Ovary (tissue), 9 donors: ENCODE data around the gene NBPF12. TPM values are rescaled to one million over a fixed set of nuclear protein-coding genes. Genes with fewer than 3 reads are reported as not detected.
"Not testable (repeated sequence)": the region's sequence is repeated elsewhere in the genome, so short reads cannot be mapped to it uniquely, and the experiment has no call there.

Experiments
- DNase-seq, 5 donors: peaks; one replicate each; pipeline ENCODE4 v3.0.0-alpha.2; 2019 to 2020
- H3K27ac ChIP-seq, 2 donors: fragments of 200-600 bp; one replicate each; pipeline versions ENCODE4 v1.5.1 to v1.8.0; 2019 to 2022
- H3K27me3 ChIP-seq: fragments of 200-600 bp; one replicate; pipeline ENCODE4 v1.8.0; 2022
- H3K36me3 ChIP-seq: fragments of 200-600 bp; sonication (generic); one replicate; pipeline ENCODE4 v1.5.1; 2019
- H3K4me1 ChIP-seq: one replicate; pipeline ENCODE4 v1.8.1; 2013; ENCODE audit warnings: mild to moderate bottlenecking, moderate library complexity; ENCODE audit not compliant: insufficient read depth
- H3K4me3 ChIP-seq: fragments of 200-600 bp; sonication (generic); one replicate; pipeline ENCODE4 v1.5.1; 2017
- H3K9me3 ChIP-seq, 2 donors: fragments of 200-600 bp in 1 of 2; sonication (generic) in 1 of 2; one replicate each; pipeline versions ENCODE4 v1.5.1 to v1.8.1; 2013 to 2019; ENCODE audit warnings: mild to moderate bottlenecking in 1 of 2, moderate library complexity in 1 of 2
- WGBS, 3 donors: extraction: QIAGEN DNeasy Blood & Tissue Kit in 1 of 3; methylation state at CpG; one replicate each; pipeline versions ENCODE4 v1.1.5 to v1.1.7; 2013 to 2017; 5-methylcytosine and 5-hydroxymethylcytosine counted together
- intact Hi-C, 4 donors: fragments of 100-400 bp; cut with DNase I; formaldehyde crosslinking; loops; one replicate each; pipeline versions ENCODE4 v1.11.0 to v1.15.1; 2022 to 2023
- polyA plus RNA-seq, 2 donors: library from polyadenylated mRNA; stranded (reverse); fragments of 200-250 nt in 1 of 2; fragments of 350-450 nt in 1 of 2; fragmentation: Illumina TruSeq in 1 of 2; extraction: RNeasy Lipid Tissue Mini Kit (QIAGEN cat#74804) in 1 of 2; gene quantifications; one replicate each; pipeline ENCODE4 v1.2.3, GENCODE V29; 2013 to 2014
- total RNA-seq, 7 donors: library from RNA; depleted of rRNA in 2 of 7; stranded (reverse); fragments of >200 nt in 2 of 7; fragmentation: NEBNext Ultra II Directional in 3 of 7; extraction: Animal tissue kit (Norgen Biotek cat#: 25700) in 3 of 7; gene quantifications; one replicate each; pipeline versions ENCODE4 v1.1.0 to v1.2.4, GENCODE V29; 2016 to 2023
- donor health status: DM: no; HTN: no; CAD: no; lungs with moderate emphysema.
- donor health status: DM: no; HTN: no; CAD: no.
- donor health status: Bipolar disorder and iron deficiency.
- donor health status: DM: yes; HTN: yes; CAD: no.
- donor health status: DM: no; HTN: no; CAD: no.
- donor health status: DM: yes; HTN: yes; CAD: no.

The NBPF12 gene
- total and polyA plus RNA-seq, 9 donors, result 6.2 to 15.9 (median 11.3) TPM

GRCh38 chr1:146934390-146935223 lies 3.5 kb upstream of the NBPF12 start:
- H3K4me3 ChIP-seq, H3K27ac ChIP-seq, H3K4me1 ChIP-seq, DNase-seq, H3K27me3 ChIP-seq, intact Hi-C loops, H3K36me3 ChIP-seq, H3K9me3 ChIP-seq: not testable (repeated sequence)
- WGBS, 3 donors, result 45 to 58% (median 48%) methylated on average over 6 to 7 of the region's 8 CpGs

GRCh38 chr1:146937462-146937861 lies 662 bp upstream of the NBPF12 start:
- 97 to 98% (median 98%) methylated on average over 3 of the region's 3 CpGs for WGBS, 3 donors
- H3K4me1 ChIP-seq, H3K9me3 ChIP-seq, H3K4me3 ChIP-seq, H3K27me3 ChIP-seq, H3K36me3 ChIP-seq, DNase-seq, intact Hi-C loops, H3K27ac ChIP-seq: not testable (repeated sequence)

GRCh38 chr1:146938927-146939786 lies 1.0 kb downstream of the NBPF12 start:
- H3K27me3 ChIP-seq, intact Hi-C loops, H3K36me3 ChIP-seq, H3K9me3 ChIP-seq, H3K4me1 ChIP-seq: not testable (repeated sequence)
- H3K27ac ChIP-seq, result peak overlapping the region in 1 of 2 donors; percentile 74
- DNase-seq, result peak in 4 of 5 donors; percentile 13 to 57 (median 37)
- H3K4me3 ChIP-seq, result peak overlapping the region; percentile 89
- WGBS, 3 donors, result 1 to 7% (median 2%) methylated on average over 27 to 53 of the region's 55 CpGs

- H3K4me1 ChIP-seq, H3K27ac ChIP-seq, H3K36me3 ChIP-seq, H3K4me3 ChIP-seq, DNase-seq, intact Hi-C loops, H3K27me3 ChIP-seq, H3K9me3 ChIP-seq: not testable (repeated sequence)
- WGBS, 3 donors, result 9 to 41% (median 33%) methylated on average over 3 to 5 of the region's 7 CpGs
Observed at GRCh38 chr1:146940293-146940692, 2.2 kb downstream of the NBPF12 start.

GRCh38 chr1:146943342-146943886 lies 5.3 kb downstream of the NBPF12 start:
- H3K27me3 ChIP-seq, intact Hi-C loops, DNase-seq, H3K4me1 ChIP-seq, H3K27ac ChIP-seq, H3K36me3 ChIP-seq, H3K9me3 ChIP-seq, H3K4me3 ChIP-seq: not testable (repeated sequence)
- WGBS, 3 donors, result 77 to 91% (median 82%) methylated on average over 3 to 6 of the region's 6 CpGs

- H3K4me3 ChIP-seq, H3K27ac ChIP-seq, H3K27me3 ChIP-seq, H3K9me3 ChIP-seq, intact Hi-C loops, DNase-seq, H3K4me1 ChIP-seq, H3K36me3 ChIP-seq: not testable (repeated sequence)
- WGBS, 3 donors, result 83 to 89% (median 87%) methylated on average over 3 of the region's 4 CpGs
Observed at GRCh38 chr1:146948127-146948526, 10.0 kb downstream of the NBPF12 start.

- intact Hi-C loops, H3K4me1 ChIP-seq, H3K27ac ChIP-seq, H3K4me3 ChIP-seq, H3K36me3 ChIP-seq, H3K9me3 ChIP-seq, DNase-seq, H3K27me3 ChIP-seq: not testable (repeated sequence)
- WGBS, 3 donors, result 88 to 90% (median 89%) methylated on average over 2 of the region's 2 CpGs
Observed at GRCh38 chr1:146964340-146964739, 26.2 kb downstream of the NBPF12 start.

- WGBS, 3 donors, result 32 to 39% (median 39%) methylated on average over 6 to 8 of the region's 8 CpGs
- H3K4me3 ChIP-seq, H3K9me3 ChIP-seq, H3K36me3 ChIP-seq, H3K27ac ChIP-seq, DNase-seq, H3K27me3 ChIP-seq, H3K4me1 ChIP-seq, intact Hi-C loops: not testable (repeated sequence)
Observed at GRCh38 chr1:146966351-146966750, 28.2 kb downstream of the NBPF12 start.

- intact Hi-C loops, DNase-seq, H3K9me3 ChIP-seq, H3K4me3 ChIP-seq, H3K4me1 ChIP-seq, H3K27me3 ChIP-seq, H3K27ac ChIP-seq, H3K36me3 ChIP-seq: not testable (repeated sequence)
- WGBS, 3 donors, result 87 to 97% (median 96%) methylated on average over 2 of the region's 2 CpGs
Observed at GRCh38 chr1:146970656-146971055, 32.5 kb downstream of the NBPF12 start.

GRCh38 chr1:146972681-146973080 lies 34.6 kb downstream of the NBPF12 start:
- H3K36me3 ChIP-seq, DNase-seq, H3K27me3 ChIP-seq, H3K4me1 ChIP-seq, H3K9me3 ChIP-seq, intact Hi-C loops, H3K4me3 ChIP-seq, H3K27ac ChIP-seq: not testable (repeated sequence)
- WGBS, 3 donors, result 49 to 65% (median 50%) methylated on average over 3 to 5 of the region's 5 CpGs

GRCh38 chr1:146985855-146986254 lies 47.7 kb downstream of the NBPF12 start:
- H3K27me3 ChIP-seq, intact Hi-C loops, H3K36me3 ChIP-seq, H3K4me3 ChIP-seq, H3K9me3 ChIP-seq, DNase-seq, H3K27ac ChIP-seq, H3K4me1 ChIP-seq: not testable (repeated sequence)
- 78 to 87% (median 86%) methylated on average over 4 of the region's 4 CpGs for WGBS, 3 donors
